Measurements from ENCODE around the gene SSC4D.

The SSC4D gene

GRCh38 chr7:76359111-76359977 is 50.2 kb downstream of the SSC4D start:
- peak; percentile 99 for DNase-seq (ENCODE audit: low read depth)
- peak overlapping the region; percentile 97 for H3K4me3 ChIP-seq (replicated peaks; ENCODE audit: low read depth, low read length)
- TF ChIP-seq, protein P1, sequence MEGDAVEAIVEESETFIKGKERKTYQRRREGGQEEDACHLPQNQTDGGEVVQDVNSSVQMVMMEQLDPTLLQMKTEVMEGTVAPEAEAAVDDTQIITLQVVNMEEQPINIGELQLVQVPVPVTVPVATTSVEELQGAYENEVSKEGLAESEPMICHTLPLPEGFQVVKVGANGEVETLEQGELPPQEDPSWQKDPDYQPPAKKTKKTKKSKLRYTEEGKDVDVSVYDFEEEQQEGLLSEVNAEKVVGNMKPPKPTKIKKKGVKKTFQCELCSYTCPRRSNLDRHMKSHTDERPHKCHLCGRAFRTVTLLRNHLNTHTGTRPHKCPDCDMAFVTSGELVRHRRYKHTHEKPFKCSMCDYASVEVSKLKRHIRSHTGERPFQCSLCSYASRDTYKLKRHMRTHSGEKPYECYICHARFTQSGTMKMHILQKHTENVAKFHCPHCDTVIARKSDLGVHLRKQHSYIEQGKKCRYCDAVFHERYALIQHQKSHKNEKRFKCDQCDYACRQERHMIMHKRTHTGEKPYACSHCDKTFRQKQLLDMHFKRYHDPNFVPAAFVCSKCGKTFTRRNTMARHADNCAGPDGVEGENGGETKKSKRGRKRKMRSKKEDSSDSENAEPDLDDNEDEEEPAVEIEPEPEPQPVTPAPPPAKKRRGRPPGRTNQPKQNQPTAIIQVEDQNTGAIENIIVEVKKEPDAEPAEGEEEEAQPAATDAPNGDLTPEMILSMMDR (IDR thresholded peaks at IDR 0.05; ENCODE audit: low read length, missing control alignments) = peak; percentile 62

GRCh38 chr7:76358481-76359110 is 50.9 kb downstream of the SSC4D start, which contains the start of gene YWHAG:
Gene YWHAG (minus strand): TSS chr7:76358991. CDS start chr7:76358808, 183 bp downstream.
- peak; percentile 91 for DNase-seq (ENCODE audit: low read depth)
- TF ChIP-seq, protein P1 (IDR thresholded peaks at IDR 0.05; ENCODE audit: low read length, missing control alignments) = no peak
- peak within 1 kb of the TSS; percentile 97 for H3K4me3 ChIP-seq (replicated peaks; ENCODE audit: low read depth, low read length)

GRCh38 chr7:76358011-76358480 is 51.5 kb downstream of the SSC4D start:
- DNase-seq (ENCODE audit: low read depth) = no peak
- peak overlapping the region; percentile 97 for H3K4me3 ChIP-seq (replicated peaks; ENCODE audit: low read depth, low read length)

GRCh38 chr7:76357475-76358010 is 52.0 kb downstream of the SSC4D start:
- DNase-seq (ENCODE audit: low read depth) = no peak
- TF ChIP-seq, protein P1 (IDR thresholded peaks at IDR 0.05; ENCODE audit: low read length, missing control alignments) = no peak
- H3K4me3 ChIP-seq (replicated peaks; ENCODE audit: low read depth, low read length) = peak overlapping the region; percentile 97

More at GRCh38 chr7:76358011-76358480, 51.5 kb downstream of the SSC4D start:
- TF ChIP-seq, protein P1 (IDR thresholded peaks at IDR 0.05; ENCODE audit: low read length, missing control alignments) = no peak

DNA sequence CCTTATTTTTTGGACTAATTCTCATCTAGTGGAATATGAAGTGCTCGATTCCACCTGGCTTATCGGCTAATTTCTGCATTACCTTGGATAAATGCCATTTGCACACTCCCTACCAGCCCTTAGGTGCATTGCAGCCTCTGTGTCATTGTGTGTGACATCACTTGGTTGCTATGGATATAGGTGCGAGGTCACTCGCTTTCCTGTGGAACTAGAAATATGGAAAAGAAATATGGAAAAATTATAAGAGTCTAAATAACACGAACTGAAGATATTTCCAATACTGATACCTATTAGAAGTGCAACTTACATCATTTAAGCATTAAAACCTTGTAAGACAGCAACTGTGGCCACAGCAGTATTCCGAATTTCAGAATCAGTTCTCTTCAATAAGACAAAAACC is 52.7 kb downstream of the SSC4D start:
- TF ChIP-seq, protein P1 (IDR thresholded peaks at IDR 0.05; ENCODE audit: low read length, missing control alignments) = no peak
- DNase-seq (ENCODE audit: low read depth) = peak; percentile 48
- H3K4me3 ChIP-seq (replicated peaks; ENCODE audit: low read depth, low read length) = peak overlapping the region; percentile 97

- DNase-seq (ENCODE audit: low read depth) = no peak
- H3K4me3 ChIP-seq (replicated peaks; ENCODE audit: low read depth, low read length) = peak overlapping the region; percentile 97
- TF ChIP-seq, protein P1 (IDR thresholded peaks at IDR 0.05; ENCODE audit: low read length, missing control alignments) = no peak
These were observed 53.4 kb downstream of the SSC4D start for GRCh38 chr7:76356115-76356514.

Data from fibroblast of pulmonary artery (primary cell).